HAP-1 (cell line): ENCODE data around the gene TNFRSF17.
A peak's percentile ranks its signal among the peaks of the same experiment; 100 is the strongest.
"Not testable (repeated sequence)": the region's sequence is repeated elsewhere in the genome, so short reads cannot be mapped to it uniquely, and the experiment has no call there.

Experiments used
- DNase-seq, 2 experiments: peaks; one replicate each; pipeline ENCODE4 v3.0.0-alpha.2; 2016 to 2020; ENCODE audit warnings: low spot score in 2 of 2
- H3K27me3 ChIP-seq: fragments of 250-450 bp; sonication (Bioruptor Pico); 2 replicates; pipeline ENCODE4 v1.5.1; 2020; ENCODE audit warnings: low read depth, mild to moderate bottlenecking, moderate library complexity
- H3K36me3 ChIP-seq: fragments of 250-450 bp; sonication (Bioruptor Pico); replicated peaks from 2 replicates; pipeline ENCODE4 v1.5.1; 2020; ENCODE audit warnings: mild to moderate bottlenecking
- H3K4me1 ChIP-seq: fragments of 250-450 bp; sonication (Bioruptor Pico); 2 replicates; pipeline ENCODE4 v1.5.1; 2020; ENCODE audit warnings: mild to moderate bottlenecking
- H3K4me3 ChIP-seq: fragments of 250-450 bp; sonication (Bioruptor Pico); 2 replicates; pipeline ENCODE4 v1.5.1; 2020; ENCODE audit warnings: mild to moderate bottlenecking, moderate library complexity
- H3K9me3 ChIP-seq: fragments of 250-450 bp; sonication (Bioruptor Pico); 2 replicates; pipeline ENCODE4 v1.5.1; 2020; ENCODE audit warnings: mild to moderate bottlenecking, moderate library complexity
- in situ Hi-C: fragments of 300-500 bp; cut with MboI; formaldehyde crosslinking; loops from 3 replicates; pipeline ENCODE4 v1.14.3; 2020; ENCODE audit warnings: low sequenced_read_pairs, inconsistent platforms, mixed read lengths

TNFRSF17 gene

GRCh38 chr16:11964761-11965551 is at the start of gene TNFRSF17:
Gene TNFRSF17 (plus strand): TSS chr16:11965210. CDS start chr16:11965325, 115 bp downstream.
- no peaks in the 10 kb centered on the region for H3K4me1 ChIP-seq
- no peaks in the 10 kb centered on the region for H3K9me3 ChIP-seq
- H3K36me3 ChIP-seq, result no peaks in the 10 kb centered on the region
- in situ Hi-C loops, result no loop called here
- no peak for DNase-seq
- no peaks in the 10 kb centered on the region for H3K27me3 ChIP-seq
- H3K4me3 ChIP-seq, result no peak within 1 kb of the TSS

- Histone ChIP-seq H3K4me1 (peaks cover 25% of the 10 kb centered on the region), H3K27me3 (no peaks in the 10 kb centered on the region), H3K4me3 (peak within 1 kb of the TSS; percentile 93), H3K36me3 (peaks cover 7% of the 10 kb centered on the region), H3K9me3 (no peaks in the 10 kb centered on the region)
- in situ Hi-C loops, result no loop called here
- peak; percentile 93 to 99 for DNase-seq
These were observed 49.1 kb upstream of the TNFRSF17 start, which contains the start of gene GSPT1 for GRCh38 chr16:11915644-11916523. Gene GSPT1 (minus strand): TSS chr16:11915956. CDS start chr16:11915720, 236 bp downstream.

GRCh38 chr16:11916524-11917285 is 48.3 kb upstream of the TNFRSF17 start:
- Histone ChIP-seq H3K4me1 (peaks cover 21% of the 10 kb centered on the region), H3K27me3 (no peaks in the 10 kb centered on the region), H3K4me3 (peak overlapping the region; percentile 93), H3K9me3 (no peaks in the 10 kb centered on the region), H3K36me3 (peaks cover 7% of the 10 kb centered on the region)
- in situ Hi-C loops, result no loop called here
- no peak for DNase-seq

GRCh38 chr16:11924046-11924445 is 41.0 kb upstream of the TNFRSF17 start:
- H3K27me3 ChIP-seq, H3K36me3 ChIP-seq, H3K4me1 ChIP-seq, H3K9me3 ChIP-seq, in situ Hi-C loops, H3K4me3 ChIP-seq, DNase-seq: not testable (repeated sequence)

GRCh38 chr16:11927350-11927749 is 37.7 kb upstream of the TNFRSF17 start:
- DNase-seq, H3K27me3 ChIP-seq, in situ Hi-C loops, H3K4me1 ChIP-seq, H3K4me3 ChIP-seq, H3K9me3 ChIP-seq, H3K36me3 ChIP-seq: not testable (repeated sequence)

- H3K27me3 ChIP-seq, H3K4me1 ChIP-seq, H3K9me3 ChIP-seq, DNase-seq, H3K36me3 ChIP-seq, H3K4me3 ChIP-seq: not testable (repeated sequence)
- in situ Hi-C loops, result loop anchor here (10.0 kb wide), 1 partner anchor 123 kb away; no protein-coding TSS in a partner anchor
These were observed 23.1 kb upstream of the TNFRSF17 start, which contains the start of gene NPIPB2 for GRCh38 chr16:11941945-11942344. Gene NPIPB2 (minus strand): TSS chr16:11942045. CDS start chr16:11942045, 0 bp downstream.

GRCh38 chr16:11946433-11946832 is 18.6 kb upstream of the TNFRSF17 start:
- H3K4me3 ChIP-seq, result no peak overlapping the region
- no peaks in the 10 kb centered on the region for H3K9me3 ChIP-seq
- H3K36me3 ChIP-seq, result no peaks in the 10 kb centered on the region
- H3K27me3 ChIP-seq, result no peaks in the 10 kb centered on the region
- in situ Hi-C loops, result loop anchor here (10.0 kb wide), 1 partner anchor 118 kb away; no protein-coding TSS in a partner anchor
- no peak for DNase-seq
- H3K4me1 ChIP-seq, result no peaks in the 10 kb centered on the region

- Histone ChIP-seq H3K4me3 (no peak overlapping the region), H3K4me1 (no peaks in the 10 kb centered on the region), H3K9me3 (no peaks in the 10 kb centered on the region), H3K36me3 (no peaks in the 10 kb centered on the region), H3K27me3 (no peaks in the 10 kb centered on the region)
- DNase-seq, result no peak
- in situ Hi-C loops, result loop anchor here (10.0 kb wide), 1 partner anchor 116 kb away; no protein-coding TSS in a partner anchor
These were observed 16.2 kb upstream of the TNFRSF17 start for GRCh38 chr16:11948819-11949218.

- Histone ChIP-seq H3K27me3 (no peaks in the 10 kb centered on the region), H3K4me3 (no peak overlapping the region), H3K36me3 (no peaks in the 10 kb centered on the region), H3K9me3 (no peaks in the 10 kb centered on the region), H3K4me1 (no peaks in the 10 kb centered on the region)
- in situ Hi-C loops, result loop anchor here (10.0 kb wide), 1 partner anchor 115 kb away; no protein-coding TSS in a partner anchor
- peak; percentile 41 to 46 for DNase-seq
These were observed 15.5 kb upstream of the TNFRSF17 start for GRCh38 chr16:11949527-11949926.

GRCh38 chr16:11950388-11950787 is 14.6 kb upstream of the TNFRSF17 start:
- in situ Hi-C loops, result no loop called here
- H3K4me3 ChIP-seq, result no peak overlapping the region
- no peaks in the 10 kb centered on the region for H3K9me3 ChIP-seq
- no peaks in the 10 kb centered on the region for H3K36me3 ChIP-seq
- no peaks in the 10 kb centered on the region for H3K4me1 ChIP-seq
- no peak for DNase-seq
- no peaks in the 10 kb centered on the region for H3K27me3 ChIP-seq

- H3K4me1 ChIP-seq, in situ Hi-C loops, H3K27me3 ChIP-seq, DNase-seq, H3K36me3 ChIP-seq, H3K9me3 ChIP-seq, H3K4me3 ChIP-seq: not testable (repeated sequence)
These were observed 11.4 kb upstream of the TNFRSF17 start for GRCh38 chr16:11953576-11953975.

- H3K36me3 ChIP-seq, result no peaks in the 10 kb centered on the region
- no peak for DNase-seq
- in situ Hi-C loops, result no loop called here
- H3K4me1 ChIP-seq, result no peaks in the 10 kb centered on the region
- H3K27me3 ChIP-seq, result no peaks in the 10 kb centered on the region
- H3K9me3 ChIP-seq, result no peaks in the 10 kb centered on the region
- no peak overlapping the region for H3K4me3 ChIP-seq
These were observed 9.3 kb upstream of the TNFRSF17 start for GRCh38 chr16:11955713-11956123.

- Histone ChIP-seq H3K36me3 (no peaks in the 10 kb centered on the region), H3K4me1 (no peaks in the 10 kb centered on the region), H3K9me3 (no peaks in the 10 kb centered on the region), H3K4me3 (no peak overlapping the region), H3K27me3 (no peaks in the 10 kb centered on the region)
- in situ Hi-C loops, result no loop called here
- no peak for DNase-seq
These were observed 8.5 kb upstream of the TNFRSF17 start for GRCh38 chr16:11956558-11956957.
